ENCODE data around the gene SYTL3.

The SYTL3 gene

DNA sequence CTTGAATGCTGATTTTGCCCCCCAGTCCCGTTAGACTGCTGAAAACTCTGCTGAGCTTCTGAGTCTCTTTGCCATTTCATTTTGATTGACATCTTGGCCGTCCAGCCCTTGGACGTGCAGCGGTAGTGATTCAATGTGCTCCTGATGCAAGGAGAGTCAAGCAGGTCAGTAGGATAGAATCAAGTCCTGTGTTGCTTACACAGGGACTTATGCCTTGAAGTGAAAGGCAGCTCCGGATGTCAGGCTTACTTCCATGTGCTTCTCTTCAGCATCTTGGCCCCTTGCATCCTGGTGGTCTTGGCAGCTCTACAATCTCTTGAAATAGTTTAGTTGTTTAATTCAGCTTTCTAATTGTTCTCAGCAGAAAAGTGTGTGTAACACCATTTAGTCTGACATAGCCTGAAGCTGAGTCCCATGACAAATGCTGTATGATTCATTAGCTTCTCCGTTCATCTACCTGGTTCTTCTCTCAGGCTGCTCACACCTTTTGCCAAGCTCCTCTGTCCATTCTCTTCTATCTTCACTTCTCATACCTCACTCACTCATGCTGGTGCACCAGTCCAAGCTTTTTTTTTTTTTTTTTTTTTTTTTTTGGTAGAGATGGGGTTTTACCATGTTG, 93.3 kb downstream of the SYTL3 start:
- DNase-seq (ENCODE audit: extremely low spot score) = no peak
- TF ChIP-seq, protein P1, sequence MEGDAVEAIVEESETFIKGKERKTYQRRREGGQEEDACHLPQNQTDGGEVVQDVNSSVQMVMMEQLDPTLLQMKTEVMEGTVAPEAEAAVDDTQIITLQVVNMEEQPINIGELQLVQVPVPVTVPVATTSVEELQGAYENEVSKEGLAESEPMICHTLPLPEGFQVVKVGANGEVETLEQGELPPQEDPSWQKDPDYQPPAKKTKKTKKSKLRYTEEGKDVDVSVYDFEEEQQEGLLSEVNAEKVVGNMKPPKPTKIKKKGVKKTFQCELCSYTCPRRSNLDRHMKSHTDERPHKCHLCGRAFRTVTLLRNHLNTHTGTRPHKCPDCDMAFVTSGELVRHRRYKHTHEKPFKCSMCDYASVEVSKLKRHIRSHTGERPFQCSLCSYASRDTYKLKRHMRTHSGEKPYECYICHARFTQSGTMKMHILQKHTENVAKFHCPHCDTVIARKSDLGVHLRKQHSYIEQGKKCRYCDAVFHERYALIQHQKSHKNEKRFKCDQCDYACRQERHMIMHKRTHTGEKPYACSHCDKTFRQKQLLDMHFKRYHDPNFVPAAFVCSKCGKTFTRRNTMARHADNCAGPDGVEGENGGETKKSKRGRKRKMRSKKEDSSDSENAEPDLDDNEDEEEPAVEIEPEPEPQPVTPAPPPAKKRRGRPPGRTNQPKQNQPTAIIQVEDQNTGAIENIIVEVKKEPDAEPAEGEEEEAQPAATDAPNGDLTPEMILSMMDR (IDR thresholded peaks at IDR 0.05; ENCODE audit: control extremely low read depth, extremely low read depth, low read depth, missing control alignments) = no peak
- POLR2A ChIA-PET = no interaction called here
- CTCF ChIA-PET = interaction anchor here (1.0 to 2.4 kb wide), 6 partner anchors 9 to 299 kb away, joined by 3 to 7 read pairs (median 3); no protein-coding TSS in a partner anchor

DNA sequence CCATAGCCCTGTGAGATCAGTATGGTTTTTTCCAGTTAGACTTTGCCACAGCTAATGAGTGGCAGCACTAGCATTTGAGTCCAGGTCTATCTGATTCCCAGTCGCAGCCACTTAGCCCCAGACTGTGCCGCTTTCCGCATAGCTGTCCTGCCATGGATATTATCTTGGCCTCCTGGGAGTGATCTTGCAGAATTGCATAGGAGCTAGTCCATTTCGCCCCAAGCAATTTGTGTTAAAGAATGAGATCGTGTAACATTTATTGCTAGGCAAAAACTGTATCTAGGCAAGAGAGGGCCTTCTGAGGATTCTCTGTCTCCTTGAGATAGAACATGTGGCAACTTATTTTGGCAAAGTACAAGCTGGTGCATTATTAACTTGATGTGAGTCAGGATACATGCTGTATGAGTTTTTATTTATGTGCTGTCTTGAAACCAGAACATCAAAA, 95.2 kb downstream of the SYTL3 start:
- ChIA-PET CTCF (interaction anchor here (0.8 to 2.4 kb wide), 5 partner anchors 11 to 41 kb away, joined by 3 to 7 read pairs (median 5); no protein-coding TSS in a partner anchor), POLR2A (no interaction called here)
- DNase-seq (ENCODE audit: extremely low spot score) = no peak
- TF ChIP-seq, protein P1 (IDR thresholded peaks at IDR 0.05; ENCODE audit: control extremely low read depth, extremely low read depth, low read depth, missing control alignments) = no peak

DNA sequence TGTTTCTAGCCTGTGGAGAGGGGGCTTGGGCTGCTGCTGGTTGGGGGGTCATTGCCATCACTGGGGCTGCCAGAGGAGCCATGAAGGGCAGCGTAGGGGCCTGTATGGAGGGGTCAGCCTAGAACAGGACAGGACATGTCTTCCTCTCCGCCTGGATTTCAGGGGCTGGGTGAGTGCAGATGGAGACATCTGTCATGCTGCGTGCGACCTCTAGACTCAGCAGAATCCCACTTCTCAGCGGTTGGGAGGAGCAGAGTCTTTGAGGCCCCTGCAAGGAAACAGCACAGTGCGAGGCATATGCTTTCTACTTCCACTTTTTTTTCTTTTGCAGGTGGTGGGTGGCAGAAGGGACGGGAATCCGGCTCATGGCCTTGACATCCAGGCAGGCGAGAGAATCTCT, 101.4 kb downstream of the SYTL3 start:
- ChIA-PET CTCF (interaction anchor here (1.3 kb wide), 1 partner anchor 9 kb away, joined by 3 read pairs; no protein-coding TSS in a partner anchor), POLR2A (no interaction called here)
- peak; percentile 12 for DNase-seq (ENCODE audit: extremely low spot score)
- TF ChIP-seq, protein P1 (IDR thresholded peaks at IDR 0.05; ENCODE audit: control extremely low read depth, extremely low read depth, low read depth, missing control alignments) = no peak

DNA sequence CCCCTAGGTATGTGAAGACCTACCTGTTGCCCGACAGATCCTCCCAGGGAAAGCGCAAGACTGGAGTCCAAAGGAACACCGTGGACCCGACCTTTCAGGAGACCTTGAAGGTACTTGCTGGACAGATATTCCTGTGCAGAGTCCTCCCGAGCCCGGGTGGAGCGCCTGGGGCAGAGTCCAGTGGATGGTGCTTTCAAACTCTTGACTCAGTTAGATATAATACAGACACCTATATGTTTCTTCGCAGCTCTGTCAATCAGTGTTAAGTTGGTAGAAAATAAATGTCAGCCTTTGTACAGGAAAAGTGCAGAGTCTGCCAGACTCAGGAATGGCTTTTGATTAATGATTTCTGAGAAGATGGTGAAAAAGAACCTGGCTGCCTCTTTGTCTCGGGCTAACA, 102.1 kb downstream of the SYTL3 start:
- CTCF ChIA-PET = no interaction called here
- POLR2A ChIA-PET = no interaction called here
- TF ChIP-seq, protein P1 (IDR thresholded peaks at IDR 0.05; ENCODE audit: control extremely low read depth, extremely low read depth, low read depth, missing control alignments) = no peak
- peak; percentile 9 for DNase-seq (ENCODE audit: extremely low spot score)

DNA sequence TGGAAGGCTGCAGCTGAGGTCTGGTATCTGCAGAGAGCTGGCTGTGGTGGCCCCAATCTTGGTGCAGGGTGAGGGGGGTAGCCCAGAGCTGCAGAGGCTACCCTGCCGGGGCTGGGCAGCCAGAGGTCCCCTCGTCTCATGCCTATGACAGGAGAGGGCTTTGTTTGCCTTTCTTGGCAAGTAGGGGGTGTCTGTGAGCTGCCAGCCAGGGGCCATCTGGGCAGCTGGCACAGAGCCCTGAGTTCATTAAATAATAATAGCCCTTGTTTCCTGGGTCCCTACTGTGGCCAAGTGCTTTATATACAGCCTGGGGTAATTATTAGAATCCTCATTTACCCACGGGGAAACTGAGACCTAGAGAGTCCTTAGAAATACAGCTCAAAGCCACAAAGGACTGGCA, 102.8 kb downstream of the SYTL3 start:
- TF ChIP-seq, protein P1 (IDR thresholded peaks at IDR 0.05; ENCODE audit: control extremely low read depth, extremely low read depth, low read depth, missing control alignments) = no peak
- peak; percentile 23 for DNase-seq (ENCODE audit: extremely low spot score)
- ChIA-PET POLR2A (interaction anchor here (0.7 kb wide), 1 partner anchor 20 kb away, joined by 4 read pairs; no protein-coding TSS in a partner anchor), CTCF (interaction anchor here (0.8 kb wide), 1 partner anchor 10 kb away, joined by 3 read pairs; no protein-coding TSS in a partner anchor)

DNA sequence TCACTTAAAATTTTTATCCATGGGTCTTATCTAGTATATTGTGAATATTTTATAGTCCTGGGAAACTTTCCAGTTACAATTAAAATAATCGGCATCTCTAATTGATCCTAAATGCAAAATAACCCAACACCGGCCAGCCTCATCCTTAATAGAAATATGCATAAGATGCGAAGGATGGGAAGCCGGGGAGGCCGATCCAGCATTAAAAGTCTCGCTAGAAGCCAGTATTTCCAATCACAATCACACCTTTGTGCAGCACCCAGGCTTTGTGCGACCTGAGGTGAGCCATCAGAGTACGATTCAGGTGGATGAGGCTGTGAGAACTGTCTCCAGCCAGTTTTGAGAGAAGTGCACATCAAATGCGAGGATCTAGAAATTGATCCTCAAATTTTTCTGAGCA, 104.0 kb downstream of the SYTL3 start:
- DNase-seq (ENCODE audit: extremely low spot score) = no peak
- ChIA-PET CTCF (no interaction called here), POLR2A (no interaction called here)
- TF ChIP-seq, protein P1 (IDR thresholded peaks at IDR 0.05; ENCODE audit: control extremely low read depth, extremely low read depth, low read depth, missing control alignments) = no peak
